HCT116 (cell line): Measurements from ENCODE around the gene NECTIN4. TPM values are rescaled to one million over a fixed set of nuclear protein-coding genes. Genes with fewer than 3 reads are reported as not detected.

ENCODE experiments used
- total RNA-seq: library from RNA; stranded (reverse); gene quantifications from one replicate; pipeline ENCODE4 v1.2.1, GENCODE V29; 2021; ENCODE audit not compliant: unreplicated experiment

Gene NECTIN4
- total RNA-seq, 1 experiment from 2014 or later: 3.3 TPM

Other genes with a start within 250 kb of the NECTIN4 start
- gene CD244, start 226.7 kb downstream of the NECTIN4 start, total RNA-seq: not detected
- not detected for gene ITLN1, start 204.4 kb downstream of the NECTIN4 start, total RNA-seq
- 0.20 TPM for gene ITLN2, start 134.7 kb downstream of the NECTIN4 start, total RNA-seq
- 86.7 TPM for gene F11R, start 68.4 kb downstream of the NECTIN4 start, total RNA-seq
- 116 TPM for gene TSTD1, start 50.6 kb downstream of the NECTIN4 start, total RNA-seq
- 48.0 TPM for gene USF1, start 43.6 kb downstream of the NECTIN4 start, total RNA-seq
- gene ARHGAP30, start 19.7 kb downstream of the NECTIN4 start, total RNA-seq: 0.39 TPM
- 1.4 TPM for gene KLHDC9, start 8.8 kb upstream of the NECTIN4 start, total RNA-seq
- gene PFDN2, start 28.5 kb upstream of the NECTIN4 start, total RNA-seq: 179 TPM
- gene NIT1, start 28.5 kb upstream of the NECTIN4 start, total RNA-seq: 65.9 TPM
- 32.8 TPM for gene DEDD, start 43.1 kb upstream of the NECTIN4 start, total RNA-seq
- gene UFC1, start 64.4 kb upstream of the NECTIN4 start, total RNA-seq: 63.7 TPM
- 22.1 TPM for gene USP21, start 69.9 kb upstream of the NECTIN4 start, total RNA-seq
- gene PPOX, start 76.9 kb upstream of the NECTIN4 start, total RNA-seq: 24.2 TPM
- 53.7 TPM for gene B4GALT3, start 87.9 kb upstream of the NECTIN4 start, total RNA-seq
- gene ADAMTS4, start 109.5 kb upstream of the NECTIN4 start, total RNA-seq: not detected
- gene NDUFS2, start 112.8 kb upstream of the NECTIN4 start, total RNA-seq: 82.7 TPM
- 0.86 TPM for gene FCER1G, start 125.7 kb upstream of the NECTIN4 start, total RNA-seq
- not detected for gene APOA2, start 134.1 kb upstream of the NECTIN4 start, total RNA-seq
- gene TOMM40L, start 136.5 kb upstream of the NECTIN4 start, total RNA-seq: 9.8 TPM
- gene NR1I3, start 148.6 kb upstream of the NECTIN4 start, total RNA-seq: not detected
- gene PCP4L1, start 169.2 kb upstream of the NECTIN4 start, total RNA-seq: not detected
- gene MPZ, start 220.4 kb upstream of the NECTIN4 start, total RNA-seq: 3.6 TPM
- 192 TPM for gene SDHC, start 224.8 kb upstream of the NECTIN4 start, total RNA-seq